Stimulated activated CD8-positive, alpha-beta memory T cell treated with anti-CD3 and anti-CD28 coated beads, Interleukin-15, amount 100 ng/mL, for 24 hours (primary cell): Measurements from ENCODE around the gene AGAP6.
"Not testable (repeated sequence)": the region's sequence is repeated elsewhere in the genome, so short reads cannot be mapped to it uniquely, and the experiment has no call there.

Experiments used
- DNase-seq: peaks from one replicate; pipeline ENCODE4 v3.0.0-alpha.2; 2020; ENCODE audit warnings: low read depth

The AGAP6 gene

DNA sequence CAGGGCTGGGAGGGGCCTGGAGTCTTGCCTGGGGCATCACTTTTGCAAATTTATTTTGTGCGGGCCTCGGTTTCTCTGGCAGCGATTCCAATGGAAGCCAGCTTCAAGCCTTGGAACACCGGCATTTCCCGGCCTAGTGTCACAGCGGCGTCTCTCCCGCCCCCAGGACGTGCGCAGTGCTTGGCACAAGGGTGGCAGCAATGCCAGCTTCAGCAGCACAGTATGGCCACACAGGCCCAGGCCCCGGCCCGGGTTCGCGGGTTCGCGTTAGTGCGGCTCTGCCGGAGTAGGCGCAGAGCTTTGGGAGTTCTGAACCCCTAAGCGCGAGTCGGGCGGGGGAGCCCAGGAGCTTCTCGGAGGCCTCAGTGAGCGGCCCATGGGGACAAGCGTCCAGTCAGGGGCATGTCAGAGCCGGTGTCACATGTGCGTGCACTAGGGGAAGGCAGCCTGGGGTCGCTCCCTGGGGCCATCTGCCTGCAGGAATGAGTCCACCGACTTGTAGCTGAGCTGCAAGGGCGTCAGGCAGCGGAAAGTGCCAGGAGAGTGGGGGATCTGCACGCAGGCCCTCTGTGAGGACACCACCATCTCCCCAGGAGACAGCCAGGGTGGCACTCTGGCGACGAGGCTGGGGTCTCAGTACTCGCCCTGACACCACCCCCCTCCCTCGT is 36.6 kb downstream of the AGAP6 start:
- DNase-seq = not testable (repeated sequence)

GRCh38 chr10:50025627-50026026 is 37.4 kb downstream of the AGAP6 start:
- DNase-seq = no peak

DNA sequence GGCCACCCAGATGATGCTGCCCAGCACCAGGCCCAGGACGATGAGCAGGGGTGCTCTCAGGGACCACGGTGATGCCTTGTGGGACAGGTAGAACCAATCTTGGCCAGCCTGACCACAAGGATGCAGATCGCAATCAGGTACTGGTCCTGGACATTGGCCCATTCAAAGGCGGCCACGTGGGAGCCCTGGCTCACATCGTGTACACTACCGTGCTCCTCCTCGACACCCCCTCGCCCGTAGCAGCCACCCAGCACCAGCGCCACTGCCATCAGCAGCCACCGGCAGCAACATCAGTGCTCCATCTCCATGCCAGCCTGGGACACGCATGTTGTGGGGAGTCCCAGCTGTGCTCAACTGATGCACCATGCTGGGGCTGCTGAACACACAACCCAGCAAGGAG is 39.0 kb downstream of the AGAP6 start:
- no peak for DNase-seq

- no peak for DNase-seq
Observed at GRCh38 chr10:50033481-50033880, 45.3 kb downstream of the AGAP6 start.

DNA sequence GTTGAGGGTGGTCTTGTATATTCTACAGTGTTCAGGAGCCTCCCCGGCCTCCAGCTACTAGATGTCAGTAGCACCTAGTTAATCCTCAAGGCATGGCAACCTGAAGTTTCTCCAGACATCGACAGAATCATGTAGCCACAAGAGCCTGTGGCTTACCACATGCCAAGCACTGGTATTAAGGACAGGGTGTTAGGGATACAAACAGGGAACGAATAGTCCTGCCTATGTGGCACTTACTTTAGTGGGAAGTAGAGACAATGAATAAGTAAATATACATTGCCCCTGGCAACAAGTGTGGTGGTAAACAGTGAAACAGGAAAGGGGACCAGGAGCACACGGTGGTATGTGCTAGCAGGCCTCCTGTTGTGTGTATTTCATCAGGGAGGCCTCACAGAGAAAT is 47.1 kb downstream of the AGAP6 start:
- not testable (repeated sequence) for DNase-seq

DNA sequence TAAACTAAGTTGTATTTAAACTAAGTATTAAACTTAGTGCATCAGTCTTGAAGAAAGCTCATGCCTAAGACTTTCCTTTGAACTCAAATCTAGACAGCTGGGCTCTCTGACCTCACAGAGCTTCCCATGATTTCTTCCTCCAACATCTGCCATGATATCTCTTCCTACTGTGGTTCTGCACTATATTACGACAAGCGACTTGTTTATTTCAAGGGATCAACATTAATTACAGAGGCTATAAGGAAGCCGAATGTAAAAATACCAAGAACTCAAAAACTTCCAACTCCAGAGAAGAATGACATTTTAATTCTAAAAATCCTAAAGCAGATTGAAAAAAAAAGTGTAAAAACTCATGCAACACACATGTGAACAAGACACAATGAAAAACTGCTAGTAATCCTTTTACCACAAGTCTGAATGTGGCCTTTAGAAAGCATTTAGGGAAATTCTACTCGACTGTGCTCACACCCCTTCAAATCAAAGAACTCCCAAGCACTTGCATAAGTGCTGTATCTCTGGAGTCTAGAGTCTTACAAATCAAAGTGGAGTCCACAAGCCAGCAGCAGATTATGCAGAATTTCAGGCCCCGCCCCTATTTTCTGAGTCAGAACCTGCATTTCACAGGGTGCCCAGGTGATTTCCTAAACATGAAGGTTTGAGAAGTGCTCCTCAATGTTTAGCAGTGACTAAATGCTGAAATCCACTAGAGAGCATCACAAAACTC is 56.9 kb downstream of the AGAP6 start:
- no peak for DNase-seq

- DNase-seq = not testable (repeated sequence)
Observed at GRCh38 chr10:50046457-50046856, 58.3 kb downstream of the AGAP6 start.

- not testable (repeated sequence) for DNase-seq
Observed at GRCh38 chr10:50047594-50047993, 59.4 kb downstream of the AGAP6 start.

DNA sequence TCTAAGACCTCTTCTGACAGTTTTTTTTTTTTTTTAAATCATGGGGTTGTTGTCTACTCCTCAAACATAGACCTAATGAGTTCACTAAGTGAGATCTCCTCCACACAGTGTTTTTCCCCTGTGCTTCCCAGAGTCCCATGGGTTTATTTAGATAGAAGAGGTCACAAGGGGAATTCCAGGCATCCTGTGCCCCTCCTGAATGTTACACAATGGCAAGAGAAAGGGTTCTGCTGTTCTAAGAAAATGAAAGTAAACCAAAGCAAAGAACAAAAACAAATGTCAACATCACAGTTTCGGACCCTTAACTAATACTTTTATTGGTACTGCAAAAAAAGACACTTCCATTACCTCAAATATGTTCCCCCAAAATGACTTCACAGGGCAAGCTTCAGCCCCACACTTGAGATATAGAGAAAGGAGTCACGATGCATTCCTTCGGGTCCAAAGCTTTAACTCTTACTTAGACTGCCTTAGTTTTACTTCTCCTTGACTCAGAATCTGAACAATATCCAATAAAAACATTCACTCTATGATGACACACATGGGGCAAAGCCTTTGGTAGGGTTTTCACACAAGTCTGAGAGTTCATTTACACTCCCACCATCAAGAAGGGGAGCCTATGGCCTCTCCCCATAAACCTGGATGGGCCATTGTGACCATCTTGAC is 63.9 kb downstream of the AGAP6 start:
- not testable (repeated sequence) for DNase-seq

DNA sequence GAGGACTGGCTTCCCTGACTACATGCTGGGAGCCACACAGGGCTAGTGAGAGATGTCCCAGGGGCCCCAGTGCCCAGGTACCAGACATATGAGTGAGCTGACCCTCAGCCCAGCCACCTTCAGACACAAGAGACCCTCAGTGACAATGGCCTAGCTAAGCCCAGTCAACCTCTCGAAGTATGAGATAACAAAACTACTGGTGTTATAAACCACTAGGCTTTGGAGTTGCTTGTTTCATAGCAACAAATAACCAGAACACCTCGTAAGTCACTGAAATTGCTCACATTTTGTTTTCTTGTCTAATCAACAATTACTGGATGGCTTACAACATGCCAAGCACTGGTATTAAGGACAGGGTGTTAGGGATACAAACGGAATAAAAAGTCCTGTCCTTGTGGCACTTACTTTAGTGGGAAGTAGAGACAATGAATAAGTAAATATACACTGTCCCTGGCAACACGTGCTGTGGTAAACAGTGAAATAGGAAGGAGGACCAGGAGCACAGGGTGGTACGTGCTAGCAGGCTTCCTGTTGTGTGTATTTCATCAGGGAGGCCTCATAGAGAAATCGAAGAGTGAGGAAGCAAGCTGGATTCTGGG is 64.7 kb downstream of the AGAP6 start:
- DNase-seq = not testable (repeated sequence)

- DNase-seq = not testable (repeated sequence)
Observed at GRCh38 chr10:50055494-50056292, 67.5 kb downstream of the AGAP6 start.

DNA sequence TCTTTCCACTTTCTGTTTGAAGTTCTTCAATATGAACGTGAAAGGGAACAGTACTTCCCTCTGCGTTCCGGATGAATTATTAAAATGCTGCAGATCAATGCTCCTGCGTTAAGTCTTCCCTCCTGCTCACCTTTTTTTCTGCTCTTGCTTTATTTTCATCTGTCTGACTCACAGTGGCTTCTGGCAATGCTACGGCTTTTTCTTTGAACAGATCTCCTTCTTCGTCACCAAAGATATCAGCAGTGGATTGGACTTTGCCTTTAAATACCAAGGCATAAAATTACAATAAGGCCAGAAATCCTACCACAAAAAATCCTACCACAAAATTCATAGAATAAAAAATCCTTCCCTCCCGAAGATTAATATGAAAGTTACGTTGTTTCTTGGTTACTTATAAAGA is 68.4 kb downstream of the AGAP6 start:
- not testable (repeated sequence) for DNase-seq

GRCh38 chr10:50058727-50059126 is 70.5 kb downstream of the AGAP6 start:
- not testable (repeated sequence) for DNase-seq

GRCh38 chr10:50059946-50060345 is 71.7 kb downstream of the AGAP6 start:
- not testable (repeated sequence) for DNase-seq
